H1 (cell line): ENCODE data around the gene EXT2. TPM values are rescaled to one million over a fixed set of nuclear protein-coding genes. Genes with fewer than 3 reads are reported as not detected.

ENCODE experiments used
- CBX8 ChIP-seq: fragments of 300-800, 300-1000 bp; sonication (generic); IDR thresholded peaks from 2 replicates; pipeline ENCODE4 v1.7.1; 2016; ENCODE audit warnings: low read depth, low read length, borderline replicate concordance
- CTCF ChIP-seq, 3 experiments: IDR thresholded peaks; 1 replicate in 2 of 3; 2 replicates in 1 of 3; pipeline versions ENCODE4 v1.5.1 to v1.6.1; 2011; ENCODE audit warnings: low read length in 3 of 3, mild to moderate bottlenecking in 3 of 3, inconsistent platforms in 2 of 3, low read depth in 1 of 3, moderate library complexity in 1 of 3; ENCODE audit not compliant: insufficient read depth in 1 of 3; ENCODE audit errors: control extremely low read depth in 1 of 3
- GABPA ChIP-seq: IDR thresholded peaks from 2 replicates; pipeline ENCODE4 v1.6.1; 2011; ENCODE audit warnings: mild to moderate bottlenecking, low read length, moderate library complexity, borderline replicate concordance; ENCODE audit not compliant: insufficient read depth
- RAD21 ChIP-seq, 2 experiments: IDR thresholded peaks in 1 of 2; conservative IDR thresholded peaks in 1 of 2; 2 replicates each; pipeline ENCODE4 v1.6.1; 2011; ENCODE audit warnings: low read depth in 2 of 2, low read length in 2 of 2, improper control_type of control experiment in 1 of 2, inconsistent platforms in 1 of 2, mild to moderate bottlenecking in 1 of 2, moderate library complexity in 1 of 2
- RBBP5 ChIP-seq: IDR thresholded peaks from 2 replicates; pipeline ENCODE4 v1.7.1; 2012; ENCODE audit warnings: low read depth, mild to moderate bottlenecking, inconsistent platforms, low read length, moderate library complexity, borderline replicate concordance
- SIN3A ChIP-seq, 2 experiments: IDR thresholded peaks in 1 of 2; conservative IDR thresholded peaks in 1 of 2; 2 replicates each; pipeline ENCODE4 v1.6.1; 2011 to 2012; ENCODE audit warnings: low read length in 2 of 2, improper control_type of control experiment in 1 of 2, low read depth in 1 of 2, mild to moderate bottlenecking in 1 of 2
- SP2 ChIP-seq: IDR thresholded peaks from 2 replicates; pipeline ENCODE4 v1.6.1; 2012; ENCODE audit warnings: mild to moderate bottlenecking, low read length, inconsistent platforms
- TBP ChIP-seq: IDR thresholded peaks from 2 replicates; pipeline ENCODE4 v1.6.1; 2011; ENCODE audit warnings: low read depth, low read length, improper control_type of control experiment
- polyA plus RNA-seq, 7 experiments: library from polyadenylated mRNA; depleted of rRNA in 3 of 7; stranded (reverse) in 5 of 7; unstranded in 2 of 7; fragments of >200 nt in 5 of 7; fragments of 200-250 nt in 2 of 7; gene quantifications; 1 replicate in 5 of 7; 2 replicates in 1 of 7; 4 replicates in 1 of 7; pipeline versions ENCODE4 v1.2.1 to v1.2.3, GENCODE V29; 2011 to 2013; ENCODE audit warnings: missing spikeins in 2 of 7, mixed read lengths in 2 of 7
- total RNA-seq: library from RNA; stranded (reverse); fragmentation: NEBNext Ultra II Directional; extraction: Animal tissue kit (Norgen Biotek cat#: 25700); gene quantifications from 2 replicates; pipeline ENCODE4 v1.2.1, GENCODE V29; 2021

The EXT2 gene
- total and polyA plus RNA-seq, 2 of the 8 experiments (the other 6 are each of a cell fraction or from before 2014, with no cell fraction given) = 29.8 to 42.8 TPM

- TF ChIP-seq GABPA = no peak; the same call in 1 of the 2 replicates
- peak; percentile 53; the same call in 1 of the 2 replicates for TF ChIP-seq RBBP5
- no peak for TF ChIP-seq SP2
- peak; percentile 60; the same call in 1 of the 2 replicates for TF ChIP-seq TBP
- peak in 1 of 2 experiments; percentile 31; a peak in 1 of 4 replicates for TF ChIP-seq RAD21 (IDR thresholded peaks at IDR 0.05 in 1 of 2, conservative IDR thresholded peaks at IDR 0.05 in 1 of 2; ENCODE audit: low read depth in 2 of 2, low read length in 2 of 2)
- TF ChIP-seq CTCF (IDR thresholded peaks at IDR 0.05; ENCODE audit: control extremely low read depth in 1 of 3, insufficient read depth in 1 of 3, low read depth in 1 of 3, low read length in 3 of 3) = peak; percentile 83 to 90 (median 86)
- TF ChIP-seq CBX8 = no peak
- peak; percentile 17 to 39; a peak in 1 of 4 replicates for TF ChIP-seq SIN3A (conservative IDR thresholded peaks at IDR 0.05 in 1 of 2, IDR thresholded peaks at IDR 0.05 in 1 of 2; ENCODE audit: low read depth in 1 of 2, low read length in 2 of 2)
Measured at GRCh38 chr11:44095506-44096359, at the start of gene EXT2 (continued).
